ENCODE measurements around the gene OR10H5. TPM values are rescaled to one million over a fixed set of nuclear protein-coding genes. Genes with fewer than 3 reads are reported as not detected.
"Not testable (repeated sequence)": the region's sequence is repeated elsewhere in the genome, so short reads cannot be mapped to it uniquely, and the experiment has no call there.

OR10H5 gene
- total RNA-seq, 1 donor, result not detected

DNA sequence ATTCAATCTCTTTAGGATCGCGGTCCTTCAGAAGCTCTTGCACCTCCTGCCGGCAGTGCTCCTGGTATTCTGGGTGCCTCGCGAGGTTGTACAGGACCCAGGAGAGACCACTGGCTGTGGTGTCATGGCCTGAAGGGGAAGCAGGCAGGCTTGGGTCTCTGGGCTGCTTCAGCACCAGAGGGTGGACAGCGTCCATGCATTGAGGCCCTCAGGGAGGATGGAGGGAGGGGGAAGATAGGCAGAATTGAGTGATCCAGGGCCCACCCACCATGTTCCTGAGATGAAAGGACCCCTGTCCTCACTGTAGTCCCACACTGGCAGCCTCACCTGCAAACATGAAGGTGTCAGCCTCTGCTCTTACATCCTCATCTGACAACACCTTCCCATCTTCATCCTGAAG lies 17.9 kb upstream of the OR10H5 start:
- H3K4me3 ChIP-seq (ENCODE audit: low read depth, low read length), result no peak overlapping the region
- TF ChIP-seq CTCF (IDR thresholded peaks at IDR 0.05; ENCODE audit: insufficient read depth, low read depth, low read length), result no peak
- DNase-seq (ENCODE audit: low read depth), result no peak

GRCh38 chr19:15774159-15774558 lies 13.3 kb upstream of the OR10H5 start:
- not testable (repeated sequence) for DNase-seq (ENCODE audit: low read depth); H3K4me3 ChIP-seq (ENCODE audit: low read depth, low read length)

- no peak overlapping the region for H3K4me3 ChIP-seq (ENCODE audit: low read depth, low read length)
These were observed 12.2 kb upstream of the OR10H5 start for GRCh38 chr19:15775249-15775648.

DNA sequence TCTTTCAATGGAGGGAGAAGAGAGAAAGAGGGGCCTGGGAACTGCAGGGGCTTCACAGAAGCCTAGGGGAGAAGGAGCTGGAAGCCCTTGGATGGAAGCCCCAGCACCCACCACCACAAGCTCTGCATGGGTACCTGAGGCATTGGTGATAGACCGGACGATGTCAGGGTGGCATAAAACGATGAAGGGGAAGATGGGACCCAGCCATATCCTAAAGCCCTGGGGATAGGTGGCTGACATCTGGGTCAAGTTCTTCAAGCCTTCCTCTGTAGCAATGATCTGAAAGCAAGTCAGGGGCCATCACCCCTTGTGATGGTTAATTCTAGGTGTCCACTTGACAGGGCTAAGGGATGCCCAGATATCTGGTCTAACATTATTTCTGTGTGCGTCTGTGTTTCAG lies 11.2 kb upstream of the OR10H5 start:
- TF ChIP-seq CTCF (IDR thresholded peaks at IDR 0.05; ENCODE audit: insufficient read depth, low read depth, low read length), result no peak
- no peak for DNase-seq (ENCODE audit: low read depth)
- no peak overlapping the region for H3K4me3 ChIP-seq (ENCODE audit: low read depth, low read length)

More at GRCh38 chr19:15775249-15775648, 12.2 kb upstream of the OR10H5 start:
- TF ChIP-seq CTCF (IDR thresholded peaks at IDR 0.05; ENCODE audit: insufficient read depth, low read depth, low read length), result no peak
- no peak for DNase-seq (ENCODE audit: low read depth)

DNA sequence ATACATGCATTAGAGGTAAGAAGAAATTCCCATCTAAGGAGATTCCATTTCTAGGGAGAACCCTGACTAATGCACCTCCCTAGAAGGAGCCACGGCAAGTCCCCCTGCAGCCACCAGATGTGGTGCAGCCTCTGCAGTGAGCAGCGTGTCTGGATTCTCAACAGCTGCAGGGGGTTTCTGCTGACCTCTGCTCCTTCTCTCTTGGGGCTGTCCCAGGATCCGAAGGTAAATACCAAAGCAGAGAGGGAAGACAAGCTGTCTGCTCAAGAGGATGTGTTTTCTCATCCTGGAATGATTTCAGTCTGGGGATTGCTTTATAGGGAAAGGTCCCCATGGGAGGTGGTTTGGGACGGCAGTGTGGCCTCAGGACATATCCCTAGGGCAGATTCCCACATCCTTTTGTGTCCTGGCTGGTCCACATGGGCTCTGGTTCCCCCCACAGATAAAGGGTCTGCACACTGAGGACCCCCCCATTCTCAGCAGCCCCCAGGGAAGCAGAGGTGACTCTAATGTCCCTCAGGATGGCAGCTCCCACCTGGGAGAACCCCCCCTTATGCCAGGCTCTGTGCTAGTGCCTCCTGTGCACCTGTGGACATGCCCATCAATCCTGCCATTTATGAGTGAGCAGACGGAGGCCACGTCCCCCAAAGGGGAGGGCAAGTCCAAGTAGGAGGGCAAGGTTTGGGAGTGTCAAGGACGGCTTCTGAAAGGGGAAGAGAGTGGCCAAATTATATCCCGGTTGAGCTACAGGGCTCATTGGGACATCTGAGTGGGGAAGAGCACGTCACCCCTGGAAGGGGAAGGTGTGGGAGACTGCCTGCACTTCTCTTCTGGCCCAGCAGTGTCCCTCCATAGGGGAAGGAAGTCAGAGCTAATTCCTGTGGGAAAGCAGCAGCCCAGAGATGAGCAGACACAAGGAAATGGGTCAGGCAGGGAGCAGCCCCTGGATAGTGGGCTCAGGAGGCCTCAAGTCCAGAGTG lies 10.2 kb upstream of the OR10H5 start:
- no peak for DNase-seq (ENCODE audit: low read depth)
- TF ChIP-seq CTCF (IDR thresholded peaks at IDR 0.05; ENCODE audit: insufficient read depth, low read depth, low read length), result no peak
- H3K4me3 ChIP-seq (ENCODE audit: low read depth, low read length), result no peak overlapping the region

GRCh38 chr19:15779756-15780476 lies 7.5 kb upstream of the OR10H5 start:
- TF ChIP-seq CTCF (IDR thresholded peaks at IDR 0.05; ENCODE audit: insufficient read depth, low read depth, low read length), result no peak
- no peak overlapping the region for H3K4me3 ChIP-seq (ENCODE audit: low read depth, low read length)
- DNase-seq (ENCODE audit: low read depth), result no peak
